Measurements from ENCODE around the gene DOCK9.

Gene DOCK9

DNA sequence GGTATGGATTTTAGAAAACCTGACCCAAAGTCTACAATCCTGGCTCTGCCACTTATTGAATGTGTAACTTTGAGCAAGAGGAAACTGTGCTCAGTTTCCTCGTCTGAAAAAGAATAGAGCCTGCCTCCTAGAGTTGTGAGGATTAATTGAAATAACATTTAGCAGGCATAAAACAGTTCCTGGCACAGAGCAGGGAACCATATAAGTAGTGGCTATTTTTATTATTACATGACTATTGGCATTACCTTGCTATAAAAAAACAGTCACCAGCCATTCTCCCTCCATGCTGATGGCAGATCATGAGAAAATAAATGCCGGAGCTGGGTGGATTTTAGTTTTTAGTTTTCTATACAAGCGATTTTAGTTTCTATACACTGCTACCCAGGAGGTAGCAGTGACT is 5.8 kb downstream of the DOCK9 start:
- DNase-seq (ENCODE audit: low read depth) = no peak
- TF ChIP-seq, protein P1, sequence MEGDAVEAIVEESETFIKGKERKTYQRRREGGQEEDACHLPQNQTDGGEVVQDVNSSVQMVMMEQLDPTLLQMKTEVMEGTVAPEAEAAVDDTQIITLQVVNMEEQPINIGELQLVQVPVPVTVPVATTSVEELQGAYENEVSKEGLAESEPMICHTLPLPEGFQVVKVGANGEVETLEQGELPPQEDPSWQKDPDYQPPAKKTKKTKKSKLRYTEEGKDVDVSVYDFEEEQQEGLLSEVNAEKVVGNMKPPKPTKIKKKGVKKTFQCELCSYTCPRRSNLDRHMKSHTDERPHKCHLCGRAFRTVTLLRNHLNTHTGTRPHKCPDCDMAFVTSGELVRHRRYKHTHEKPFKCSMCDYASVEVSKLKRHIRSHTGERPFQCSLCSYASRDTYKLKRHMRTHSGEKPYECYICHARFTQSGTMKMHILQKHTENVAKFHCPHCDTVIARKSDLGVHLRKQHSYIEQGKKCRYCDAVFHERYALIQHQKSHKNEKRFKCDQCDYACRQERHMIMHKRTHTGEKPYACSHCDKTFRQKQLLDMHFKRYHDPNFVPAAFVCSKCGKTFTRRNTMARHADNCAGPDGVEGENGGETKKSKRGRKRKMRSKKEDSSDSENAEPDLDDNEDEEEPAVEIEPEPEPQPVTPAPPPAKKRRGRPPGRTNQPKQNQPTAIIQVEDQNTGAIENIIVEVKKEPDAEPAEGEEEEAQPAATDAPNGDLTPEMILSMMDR (IDR thresholded peaks at IDR 0.05; ENCODE audit: low read depth, low read length, missing control alignments) = no peak
- H3K4me3 ChIP-seq (ENCODE audit: low read depth, low read length) = no peak overlapping the region

DNA sequence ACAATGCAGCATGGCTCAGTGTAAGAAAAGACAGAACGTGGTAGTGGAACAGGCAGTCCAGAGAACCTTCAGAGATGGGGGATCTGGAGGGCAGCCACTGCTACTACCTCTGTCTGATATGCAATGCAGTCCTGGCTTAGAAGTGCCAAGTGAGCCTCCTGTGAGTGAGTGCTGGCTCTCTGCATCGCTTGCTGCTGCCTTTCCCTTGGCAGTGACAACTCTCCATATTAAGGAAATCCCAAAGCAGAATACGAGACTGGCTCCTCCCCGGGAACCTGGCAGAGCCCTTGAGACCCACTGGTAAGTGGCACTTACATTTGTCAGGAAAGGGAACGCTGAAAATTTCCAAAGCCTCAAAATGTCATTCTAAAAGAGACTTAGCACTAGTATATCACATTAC is 7.5 kb downstream of the DOCK9 start:
- DNase-seq (ENCODE audit: low read depth) = no peak
- no peak overlapping the region for H3K4me3 ChIP-seq (ENCODE audit: low read depth, low read length)
- TF ChIP-seq, protein P1 (IDR thresholded peaks at IDR 0.05; ENCODE audit: low read depth, low read length, missing control alignments) = no peak

DNA sequence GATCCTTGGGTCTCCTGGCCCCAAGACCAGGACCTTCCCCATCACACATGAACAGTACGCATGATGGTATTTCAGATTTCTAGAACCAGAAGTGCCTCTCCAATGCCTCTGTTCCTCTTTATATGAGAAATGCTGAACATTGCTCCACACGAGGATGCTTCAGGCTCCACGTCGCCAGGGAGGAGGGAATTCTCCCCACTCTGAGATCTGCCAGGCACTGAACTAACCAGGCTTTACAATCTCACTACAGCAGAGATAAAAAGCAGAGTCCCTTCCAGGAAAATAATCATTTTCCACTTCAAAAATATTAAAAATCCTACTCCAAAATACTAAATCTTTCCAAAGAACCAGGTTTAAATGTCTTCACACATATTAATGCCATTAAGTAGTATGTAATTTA is 10.4 kb downstream of the DOCK9 start:
- H3K4me3 ChIP-seq (ENCODE audit: low read depth, low read length) = no peak overlapping the region
- TF ChIP-seq, protein P1 (IDR thresholded peaks at IDR 0.05; ENCODE audit: low read depth, low read length, missing control alignments) = no peak
- DNase-seq (ENCODE audit: low read depth) = no peak

DNA sequence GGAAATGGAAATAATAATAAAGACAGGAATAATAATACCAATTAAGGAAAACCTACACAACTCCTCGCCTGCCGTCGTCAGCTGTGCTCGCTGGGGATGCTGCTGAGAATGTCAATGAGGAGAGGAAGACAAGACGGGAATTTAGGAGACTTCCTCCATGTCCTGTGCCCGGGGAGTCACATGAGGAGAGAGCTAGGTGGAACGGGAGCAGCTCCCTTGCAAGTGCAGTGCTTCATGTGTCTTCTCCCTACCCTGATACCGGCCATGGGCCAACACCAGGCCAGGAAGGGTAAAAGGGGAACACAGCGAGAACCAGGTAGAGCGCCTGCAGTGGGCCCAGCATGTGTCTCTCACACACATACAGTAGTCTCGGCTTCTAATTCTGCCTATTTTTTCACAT is 11.8 kb downstream of the DOCK9 start:
- H3K4me3 ChIP-seq (ENCODE audit: low read depth, low read length) = no peak overlapping the region
- TF ChIP-seq, protein P1 (IDR thresholded peaks at IDR 0.05; ENCODE audit: low read depth, low read length, missing control alignments) = no peak
- DNase-seq (ENCODE audit: low read depth) = no peak

DNA sequence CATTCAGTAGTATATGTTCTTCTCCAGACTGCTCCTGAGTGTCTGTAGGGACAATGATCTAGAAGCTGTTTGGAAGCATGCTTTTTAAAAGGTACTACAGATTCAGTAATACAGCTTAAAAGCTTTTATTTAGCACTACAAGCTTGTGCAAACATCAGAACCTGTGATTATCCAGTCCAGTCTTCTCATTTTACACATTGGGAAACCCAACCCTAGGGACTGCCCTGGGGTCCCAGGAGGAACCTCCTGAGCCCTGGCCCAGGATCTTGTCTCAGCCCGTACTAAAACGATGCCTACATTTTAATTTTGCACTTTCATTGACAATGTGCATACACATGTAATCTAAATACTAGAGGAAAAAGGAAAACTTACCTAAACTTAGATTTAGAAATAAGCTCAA is 12.5 kb downstream of the DOCK9 start:
- TF ChIP-seq, protein P1 (IDR thresholded peaks at IDR 0.05; ENCODE audit: low read depth, low read length, missing control alignments) = no peak
- H3K4me3 ChIP-seq (ENCODE audit: low read depth, low read length) = no peak overlapping the region
- DNase-seq (ENCODE audit: low read depth) = no peak

DNA sequence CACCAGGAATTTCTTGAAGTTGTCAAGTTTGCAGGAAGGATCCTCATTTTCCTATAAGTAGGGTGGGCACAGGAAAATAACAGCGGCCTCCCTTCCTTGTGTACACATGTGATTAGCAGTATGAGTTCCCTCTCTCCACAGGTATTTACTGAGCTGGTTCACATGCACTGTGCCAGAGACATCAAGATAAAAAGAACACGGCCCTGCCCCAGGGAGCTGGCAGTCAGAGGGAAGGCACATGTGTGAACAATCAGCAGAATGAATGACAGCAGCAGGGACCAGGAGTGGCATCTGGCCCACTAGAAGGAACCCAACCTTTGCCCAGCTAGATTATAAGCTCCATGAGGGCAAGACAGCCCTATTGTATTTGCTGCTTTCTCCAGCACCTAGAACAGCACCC is 13.9 kb downstream of the DOCK9 start:
- no peak overlapping the region for H3K4me3 ChIP-seq (ENCODE audit: low read depth, low read length)
- DNase-seq (ENCODE audit: low read depth) = no peak
- TF ChIP-seq, protein P1 (IDR thresholded peaks at IDR 0.05; ENCODE audit: low read depth, low read length, missing control alignments) = no peak

DNA sequence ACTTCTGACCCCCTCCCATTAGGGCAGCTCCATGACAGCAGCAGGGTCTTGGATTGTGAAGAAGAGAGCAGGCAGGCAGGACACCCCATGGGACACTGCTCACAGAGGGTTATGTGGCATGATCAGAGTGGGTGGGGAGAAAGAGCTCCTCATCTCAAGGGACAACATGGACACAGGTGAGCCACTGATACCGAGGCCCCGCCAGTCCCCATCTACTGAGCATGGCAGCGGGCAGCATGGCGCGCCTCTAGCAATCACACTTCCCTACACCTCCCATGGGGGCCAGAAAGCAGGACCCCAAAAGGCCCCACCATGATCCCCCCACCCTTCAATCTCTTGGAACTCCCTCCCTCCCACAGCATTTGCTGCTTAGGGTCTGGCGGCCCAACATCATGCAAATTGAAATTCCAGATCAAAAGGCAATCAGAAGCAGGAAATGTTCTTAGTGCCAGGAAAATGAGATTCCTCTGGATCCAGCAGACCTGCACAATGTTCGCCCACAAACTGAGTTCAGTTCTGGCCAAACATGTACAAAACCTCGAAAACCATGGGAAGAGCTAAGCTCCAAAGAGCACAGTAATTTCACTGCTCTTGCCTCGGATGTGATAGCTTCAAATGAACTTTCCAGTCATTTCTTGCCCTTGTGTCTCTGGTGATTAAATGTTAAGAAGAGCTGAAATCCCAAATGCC is 14.8 kb downstream of the DOCK9 start:
- no peak overlapping the region for H3K4me3 ChIP-seq (ENCODE audit: low read depth, low read length)
- TF ChIP-seq, protein P1 (IDR thresholded peaks at IDR 0.05; ENCODE audit: low read depth, low read length, missing control alignments) = no peak
- DNase-seq (ENCODE audit: low read depth) = no peak
